ENCODE results near the gene LRP5.

LRP5 gene

GRCh38 chr11:68289456-68289855, 22.9 kb upstream of the LRP5 start:
- H3K27ac ChIP-seq: no peak overlapping the region
- no peak overlapping the region for H3K9ac ChIP-seq
- no peak overlapping the region for H3K4me3 ChIP-seq (IDR thresholded peaks at IDR 0.05; ENCODE audit: insufficient read depth, low read depth, low read length)
- no peaks in the 10 kb centered on the region for H3K79me2 ChIP-seq (ENCODE audit: insufficient read depth, low read depth)
- H2AFZ ChIP-seq (ENCODE audit: low read depth): no peak overlapping the region
- H3K4me1 ChIP-seq (ENCODE audit: low read depth, poor library complexity, severe bottlenecking): no peaks in the 10 kb centered on the region
- TF ChIP-seq, protein P1, sequence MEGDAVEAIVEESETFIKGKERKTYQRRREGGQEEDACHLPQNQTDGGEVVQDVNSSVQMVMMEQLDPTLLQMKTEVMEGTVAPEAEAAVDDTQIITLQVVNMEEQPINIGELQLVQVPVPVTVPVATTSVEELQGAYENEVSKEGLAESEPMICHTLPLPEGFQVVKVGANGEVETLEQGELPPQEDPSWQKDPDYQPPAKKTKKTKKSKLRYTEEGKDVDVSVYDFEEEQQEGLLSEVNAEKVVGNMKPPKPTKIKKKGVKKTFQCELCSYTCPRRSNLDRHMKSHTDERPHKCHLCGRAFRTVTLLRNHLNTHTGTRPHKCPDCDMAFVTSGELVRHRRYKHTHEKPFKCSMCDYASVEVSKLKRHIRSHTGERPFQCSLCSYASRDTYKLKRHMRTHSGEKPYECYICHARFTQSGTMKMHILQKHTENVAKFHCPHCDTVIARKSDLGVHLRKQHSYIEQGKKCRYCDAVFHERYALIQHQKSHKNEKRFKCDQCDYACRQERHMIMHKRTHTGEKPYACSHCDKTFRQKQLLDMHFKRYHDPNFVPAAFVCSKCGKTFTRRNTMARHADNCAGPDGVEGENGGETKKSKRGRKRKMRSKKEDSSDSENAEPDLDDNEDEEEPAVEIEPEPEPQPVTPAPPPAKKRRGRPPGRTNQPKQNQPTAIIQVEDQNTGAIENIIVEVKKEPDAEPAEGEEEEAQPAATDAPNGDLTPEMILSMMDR (conservative IDR thresholded peaks at IDR 0.05; ENCODE audit: low read depth, low read length): no peak
- H3K36me3 ChIP-seq (ENCODE audit: insufficient read depth): no peaks in the 10 kb centered on the region
- no peaks in the 10 kb centered on the region for H4K20me1 ChIP-seq (ENCODE audit: insufficient read depth)
- no peaks in the 10 kb centered on the region for H3K27me3 ChIP-seq (ENCODE audit: insufficient read depth, low read depth)
- H3K4me2 ChIP-seq: no peak overlapping the region

- Histone ChIP-seq H3K4me3 (IDR thresholded peaks at IDR 0.05; ENCODE audit: insufficient read depth, low read depth, low read length) (no peak overlapping the region), H4K20me1 (ENCODE audit: insufficient read depth) (no peaks in the 10 kb centered on the region), H3K4me2 (no peak overlapping the region), H3K4me1 (ENCODE audit: low read depth, poor library complexity, severe bottlenecking) (peaks cover 11% of the 10 kb centered on the region), H3K27ac (no peak overlapping the region), H3K9ac (no peak overlapping the region), H3K36me3 (ENCODE audit: insufficient read depth) (no peaks in the 10 kb centered on the region), H2AFZ (ENCODE audit: low read depth) (no peak overlapping the region), H3K79me2 (ENCODE audit: insufficient read depth, low read depth) (no peaks in the 10 kb centered on the region), H3K27me3 (ENCODE audit: insufficient read depth, low read depth) (no peaks in the 10 kb centered on the region)
- TF ChIP-seq, protein P1 (conservative IDR thresholded peaks at IDR 0.05; ENCODE audit: low read depth, low read length): no peak
Observed at GRCh38 chr11:68293708-68294107, 18.7 kb upstream of the LRP5 start.

- Histone ChIP-seq H3K27me3 (ENCODE audit: insufficient read depth, low read depth) (no peaks in the 10 kb centered on the region), H3K36me3 (ENCODE audit: insufficient read depth) (no peaks in the 10 kb centered on the region), H4K20me1 (ENCODE audit: insufficient read depth) (no peaks in the 10 kb centered on the region), H3K4me3 (IDR thresholded peaks at IDR 0.05; ENCODE audit: insufficient read depth, low read depth, low read length) (no peak overlapping the region), H3K79me2 (ENCODE audit: insufficient read depth, low read depth) (no peaks in the 10 kb centered on the region), H3K27ac (no peak overlapping the region), H3K4me2 (no peak overlapping the region), H3K4me1 (ENCODE audit: low read depth, poor library complexity, severe bottlenecking) (peaks cover 11% of the 10 kb centered on the region), H2AFZ (ENCODE audit: low read depth) (no peak overlapping the region), H3K9ac (no peak overlapping the region)
- TF ChIP-seq, protein P1 (conservative IDR thresholded peaks at IDR 0.05; ENCODE audit: low read depth, low read length): no peak
Observed at GRCh38 chr11:68295271-68295670, 17.1 kb upstream of the LRP5 start.

- Histone ChIP-seq H3K4me2 (no peak overlapping the region), H3K27ac (no peak overlapping the region)
Observed at GRCh38 chr11:68295940-68296339, 16.5 kb upstream of the LRP5 start.

More at GRCh38 chr11:68295940-68296339, 16.5 kb upstream of the LRP5 start:
- Histone ChIP-seq H3K79me2 (ENCODE audit: insufficient read depth, low read depth) (no peaks in the 10 kb centered on the region), H2AFZ (ENCODE audit: low read depth) (0 out of 2 replicates have a peak overlapping the region, but pooled peaks have one; percentile 2), H3K27me3 (ENCODE audit: insufficient read depth, low read depth) (no peaks in the 10 kb centered on the region), H3K4me1 (ENCODE audit: low read depth, poor library complexity, severe bottlenecking) (peaks cover 11% of the 10 kb centered on the region), H3K9ac (no peak overlapping the region), H4K20me1 (ENCODE audit: insufficient read depth) (no peaks in the 10 kb centered on the region), H3K36me3 (ENCODE audit: insufficient read depth) (no peaks in the 10 kb centered on the region), H3K4me3 (IDR thresholded peaks at IDR 0.05; ENCODE audit: insufficient read depth, low read depth, low read length) (no peak overlapping the region)
- TF ChIP-seq, protein P1 (conservative IDR thresholded peaks at IDR 0.05; ENCODE audit: low read depth, low read length): no peak

Measured in KMS-11 (cell line).